GM19438 (cell line): ENCODE measurements around the gene ATP1A1.

Experiments used
- ATAC-seq: cut with Tn5 transposase; IDR thresholded peaks from one replicate; pipeline ENCODE4 v1.9.1; 2021; ENCODE audit warnings: low read depth; ENCODE audit not compliant: unreplicated experiment

Gene ATP1A1

DNA sequence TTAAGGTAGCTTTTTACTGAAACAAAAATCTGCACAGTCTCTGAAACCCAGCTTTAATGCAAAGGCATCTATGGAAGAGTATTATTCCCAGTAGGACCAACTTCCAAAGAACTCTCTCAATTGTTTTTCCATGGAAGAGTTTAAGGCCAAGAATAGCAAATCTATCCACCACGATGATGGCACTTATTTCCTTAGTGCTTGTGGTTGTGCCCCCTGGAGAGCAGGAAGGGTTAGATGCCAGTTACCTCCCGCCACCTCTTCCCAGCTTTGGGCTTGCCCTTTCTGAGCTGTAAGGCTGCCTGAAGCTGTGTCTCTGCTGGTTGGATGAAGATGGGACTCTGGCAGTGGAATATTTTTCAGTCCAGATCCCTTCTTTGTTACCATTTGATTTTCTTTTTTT lies 4.8 kb upstream of the ATP1A1 start:
- ATAC-seq, result no peak

DNA sequence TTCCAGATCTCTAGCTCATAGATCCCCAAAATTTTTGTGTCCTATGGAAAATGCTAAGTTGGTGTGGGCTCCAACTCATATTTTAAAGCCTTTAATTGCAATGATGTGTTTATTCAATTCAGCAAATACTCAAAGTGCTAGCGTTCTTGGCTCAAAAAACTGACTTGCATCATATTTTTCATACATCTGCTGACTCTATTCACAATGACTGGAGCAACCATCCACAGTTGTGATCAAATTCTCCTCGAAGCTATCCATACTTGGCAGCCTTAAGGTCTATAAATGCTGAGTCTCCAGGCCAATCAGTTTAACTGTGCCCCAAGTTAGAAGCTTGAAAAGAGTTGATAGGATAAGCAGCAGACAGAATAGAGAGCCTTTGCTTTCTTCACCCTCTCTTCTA lies 2.9 kb upstream of the ATP1A1 start:
- ATAC-seq, result no peak

DNA sequence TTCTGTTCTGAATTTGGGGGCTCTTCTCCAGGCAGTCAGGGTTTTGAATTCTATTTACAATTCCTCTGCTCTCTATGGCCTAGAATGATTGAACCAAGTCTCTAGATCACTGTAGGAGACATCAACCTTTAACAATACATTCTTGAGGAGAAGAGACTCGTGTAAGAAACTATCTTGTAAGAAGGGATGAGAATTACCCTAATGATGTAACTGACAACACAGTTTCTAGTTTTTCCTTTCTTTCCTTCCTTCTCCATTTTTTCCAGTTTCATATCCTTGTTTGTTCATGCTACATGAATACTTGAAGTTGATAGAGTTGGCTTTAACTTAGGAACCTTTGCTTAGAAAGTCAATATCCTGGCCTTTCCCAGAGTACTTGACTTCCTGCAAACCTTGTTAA lies 1.3 kb upstream of the ATP1A1 start:
- ATAC-seq, result no peak

DNA sequence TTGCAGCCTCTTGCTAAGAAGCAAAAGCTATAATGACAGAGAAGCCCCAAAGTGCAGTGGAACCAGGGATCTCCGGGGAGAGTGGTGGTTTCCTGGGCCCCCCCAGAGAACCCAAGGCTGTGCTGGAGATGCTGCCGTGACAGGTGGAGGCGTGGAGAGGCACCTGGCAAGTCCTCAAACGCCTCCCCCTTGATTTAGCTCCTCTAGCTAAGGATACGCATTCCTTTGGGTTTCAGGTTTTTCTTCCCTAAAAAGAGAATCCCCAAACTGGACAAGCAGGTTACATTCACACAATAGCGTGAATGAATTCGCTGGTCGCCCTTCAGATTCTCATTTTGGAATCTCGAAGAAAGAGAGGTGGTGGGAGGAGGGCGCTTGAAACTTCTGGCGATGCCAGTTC lies 853 bp upstream of the ATP1A1 start:
- no peak for ATAC-seq

DNA sequence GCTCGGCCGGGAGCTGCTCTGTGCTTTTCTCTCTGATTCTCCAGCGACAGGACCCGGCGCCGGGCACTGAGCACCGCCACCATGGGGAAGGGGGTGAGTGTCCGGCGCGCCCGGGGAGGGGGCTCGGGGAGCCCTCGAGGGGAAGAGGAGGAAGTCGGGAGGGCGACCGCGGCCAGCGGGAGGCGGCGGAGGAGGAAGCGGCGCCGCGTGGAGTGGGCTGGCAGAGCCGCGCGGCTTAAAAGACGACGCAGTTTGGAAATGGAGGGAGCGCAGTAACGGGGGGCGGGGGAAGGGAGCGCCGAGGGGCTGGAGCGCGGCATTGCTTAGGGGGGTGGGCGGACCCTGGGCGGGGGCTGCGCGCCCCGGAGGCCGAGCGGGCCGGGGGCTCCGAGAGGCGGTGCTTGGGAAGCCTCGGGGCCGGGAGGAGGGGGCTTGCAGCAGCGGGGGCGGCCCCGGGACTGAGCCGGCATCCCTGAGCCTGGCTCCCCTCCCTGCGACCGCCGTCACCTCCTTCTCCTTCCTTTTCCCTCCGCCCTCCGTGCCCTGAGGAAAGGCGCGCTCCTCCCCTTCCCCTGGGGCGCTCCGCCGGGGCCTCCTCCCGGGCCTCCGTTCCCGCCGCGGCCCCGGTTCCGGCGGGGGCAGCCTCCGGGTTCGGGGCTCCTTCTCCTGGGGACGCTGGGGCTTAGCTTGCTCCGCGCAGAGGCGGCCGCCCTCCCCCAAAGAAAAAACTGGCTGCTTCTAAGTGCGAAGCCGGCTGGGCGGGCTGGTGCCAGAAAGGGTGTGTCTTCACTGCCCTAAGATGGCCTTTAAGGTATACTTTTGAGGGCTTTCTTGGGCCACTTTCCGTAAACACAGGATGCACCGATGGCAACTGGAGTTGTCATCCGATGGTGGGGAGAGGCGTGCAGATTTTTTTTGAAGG lies 648 bp downstream of the ATP1A1 start:
- ATAC-seq, result peak; percentile 14

DNA sequence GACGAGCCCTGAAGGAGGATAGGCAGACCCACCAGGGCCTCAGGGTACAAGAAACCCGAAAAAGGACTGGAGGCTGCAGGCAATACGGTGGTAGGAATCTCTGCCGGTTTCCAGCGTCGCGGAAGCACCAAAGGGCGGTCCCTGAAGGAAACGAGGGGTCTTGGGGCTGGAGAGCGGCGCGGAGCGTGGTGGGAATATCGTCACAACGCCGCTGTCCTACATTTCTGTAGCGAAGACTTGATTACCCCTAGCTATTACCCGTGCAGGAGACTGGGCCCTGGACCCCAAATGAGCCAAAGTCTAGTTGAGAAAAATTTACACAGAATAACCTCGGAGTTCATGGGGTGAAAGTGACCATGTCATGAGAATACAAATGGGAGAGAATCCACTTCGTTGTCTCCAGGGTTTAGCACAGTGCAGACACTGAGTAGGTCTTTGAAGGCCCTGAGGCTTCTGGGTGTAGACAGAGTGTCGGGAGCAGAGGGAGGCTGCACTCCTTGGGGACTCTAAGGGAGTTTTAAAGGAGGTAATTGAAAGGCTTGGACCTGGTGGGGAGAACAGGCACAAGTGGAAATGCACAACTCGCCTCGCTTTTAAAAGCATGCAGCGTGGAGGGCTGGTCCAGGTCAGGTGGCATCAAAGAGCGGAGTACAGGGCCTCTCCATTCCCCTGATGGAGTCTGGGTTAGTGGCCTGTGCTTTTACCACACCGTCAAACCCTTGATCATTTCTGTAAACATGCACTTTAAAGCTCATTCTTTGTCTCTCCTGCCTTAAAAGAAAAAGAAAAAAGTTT lies 1.5 kb downstream of the ATP1A1 start:
- no peak for ATAC-seq

DNA sequence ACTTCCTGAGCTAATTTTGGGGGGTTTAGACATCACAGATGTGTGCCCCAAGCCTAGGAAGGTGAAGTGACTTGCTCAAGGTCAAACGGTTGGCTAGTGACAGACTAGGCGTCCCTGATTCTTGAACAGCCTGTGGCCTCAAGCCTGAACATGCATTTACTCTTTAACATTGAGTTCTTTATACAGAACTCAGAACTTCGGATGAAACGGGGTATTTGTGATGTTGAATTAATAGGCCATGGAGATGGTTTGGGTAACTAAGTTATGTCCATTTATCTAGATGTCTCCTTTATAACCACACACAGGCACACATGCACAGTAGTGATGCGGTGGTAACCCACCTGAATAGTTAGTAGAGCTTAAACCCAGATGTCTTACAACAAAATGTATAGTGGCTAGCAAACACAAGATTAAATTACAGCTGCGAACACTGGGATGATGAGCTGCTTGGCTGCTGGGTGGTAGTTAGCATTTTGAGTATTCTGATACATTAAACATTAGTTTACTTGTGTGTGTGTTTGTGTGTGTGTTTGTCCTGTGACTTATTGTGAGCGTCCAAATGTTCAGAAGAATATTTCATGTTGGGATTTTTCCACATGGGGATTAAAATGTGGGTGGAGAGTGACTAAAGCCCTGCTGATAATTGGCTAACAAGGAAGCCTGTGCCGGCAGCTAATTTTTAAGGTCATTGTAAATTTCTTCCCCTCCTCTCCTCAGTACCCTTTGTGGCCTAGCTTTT lies 2.3 kb downstream of the ATP1A1 start:
- ATAC-seq, result no peak

DNA sequence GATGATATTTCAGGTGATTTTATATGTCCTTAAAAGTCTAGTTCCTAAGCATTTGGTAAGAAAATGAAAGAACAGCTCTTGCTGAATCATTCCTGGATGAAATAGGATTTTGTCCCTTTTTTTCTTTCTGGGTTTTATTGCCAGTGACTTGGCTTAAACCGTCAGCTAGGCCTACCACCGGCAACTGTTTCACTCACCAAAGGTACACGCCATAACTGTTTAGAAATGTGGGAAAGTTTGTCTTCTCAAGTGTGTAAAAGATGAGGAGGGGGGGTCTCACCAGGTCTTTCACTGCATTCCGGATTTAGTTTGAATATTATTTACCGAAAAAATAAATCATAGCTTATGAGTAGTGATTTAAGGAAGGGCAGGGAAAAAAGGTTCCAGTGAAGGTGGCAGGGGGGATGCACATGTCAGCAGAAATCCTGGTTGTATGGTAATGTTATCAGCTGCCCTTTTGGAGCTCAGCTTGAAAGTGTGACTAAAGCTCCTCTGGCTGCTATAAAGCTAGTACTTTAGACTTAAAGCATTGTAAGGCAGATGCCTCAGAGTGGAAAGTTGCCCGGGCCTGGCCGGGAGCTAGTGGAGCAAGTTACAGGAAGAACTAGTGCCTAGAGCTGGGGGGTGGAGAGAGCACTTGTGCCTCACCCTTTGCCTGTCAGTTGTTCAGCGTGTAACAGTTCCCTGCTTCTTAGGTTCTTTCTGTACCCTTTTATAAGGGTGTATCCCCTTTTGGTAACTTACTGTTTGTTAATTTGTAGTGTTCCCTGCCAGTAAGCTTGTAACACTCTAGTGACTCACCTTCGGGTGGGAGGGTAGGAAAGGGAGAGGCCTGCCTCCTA lies 3.1 kb downstream of the ATP1A1 start:
- no peak for ATAC-seq

DNA sequence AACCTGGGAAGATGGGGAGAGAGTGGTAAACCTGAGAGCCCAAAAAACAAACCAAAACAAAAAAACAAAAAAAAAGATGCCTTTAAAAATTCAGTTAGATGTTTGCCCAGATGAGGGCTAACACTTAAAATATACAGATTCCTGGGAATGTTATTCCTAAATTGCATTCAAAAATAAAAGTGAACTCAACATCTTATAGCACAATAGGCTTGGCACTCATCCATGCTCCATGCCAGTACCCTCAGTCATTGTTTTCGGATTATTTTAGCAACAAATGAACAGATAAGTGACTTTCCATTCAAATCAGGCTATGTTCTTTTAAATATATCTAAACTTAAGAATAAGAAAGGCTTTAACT lies 3.7 kb downstream of the ATP1A1 start:
- ATAC-seq, result no peak

DNA sequence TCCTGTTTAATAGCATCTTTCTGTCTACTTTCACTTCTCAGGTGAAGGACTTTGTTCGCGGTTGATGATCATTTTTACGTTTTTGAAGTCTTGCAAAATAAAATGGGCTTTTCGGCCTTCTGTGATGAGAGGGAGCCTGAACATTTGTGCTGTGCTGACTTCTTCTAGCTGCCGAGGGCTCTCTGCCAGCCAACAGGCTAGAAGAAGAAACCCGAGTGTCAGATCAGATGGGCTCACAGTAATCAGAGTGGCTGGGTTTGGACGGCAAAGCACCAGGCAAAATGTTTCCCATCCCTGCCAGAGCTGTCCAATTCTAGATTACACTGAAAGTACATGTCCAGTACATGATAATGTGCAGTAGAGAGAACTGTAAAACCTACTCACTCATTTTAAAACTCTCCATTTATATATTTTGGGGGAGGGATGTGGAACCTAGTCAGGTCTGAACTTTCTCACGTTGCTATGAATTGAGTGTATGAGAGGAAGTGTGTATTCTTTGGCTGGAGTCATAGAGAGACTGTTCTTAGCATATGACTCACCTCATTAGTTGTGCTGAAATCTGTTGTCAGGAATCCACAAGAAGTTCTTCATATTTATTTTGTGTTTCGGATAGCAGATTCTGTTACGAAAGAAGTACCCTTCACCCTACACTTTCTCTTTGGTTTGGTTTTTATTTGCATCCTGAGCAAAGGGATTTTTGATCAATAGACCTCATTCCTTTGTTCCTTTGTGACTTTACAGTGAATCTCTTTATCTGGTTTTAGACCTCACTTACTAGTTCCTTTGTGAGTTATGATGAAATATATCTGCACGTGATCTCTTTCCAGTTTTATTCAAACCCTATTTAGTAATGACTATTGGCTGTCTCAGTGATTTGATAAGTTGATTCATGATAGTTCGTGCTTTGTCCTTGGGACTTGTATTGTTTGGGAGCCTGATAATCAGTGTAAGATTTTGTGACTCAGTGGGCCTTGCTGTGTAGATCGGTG lies 4.8 kb downstream of the ATP1A1 start:
- ATAC-seq, result peak; percentile 59

DNA sequence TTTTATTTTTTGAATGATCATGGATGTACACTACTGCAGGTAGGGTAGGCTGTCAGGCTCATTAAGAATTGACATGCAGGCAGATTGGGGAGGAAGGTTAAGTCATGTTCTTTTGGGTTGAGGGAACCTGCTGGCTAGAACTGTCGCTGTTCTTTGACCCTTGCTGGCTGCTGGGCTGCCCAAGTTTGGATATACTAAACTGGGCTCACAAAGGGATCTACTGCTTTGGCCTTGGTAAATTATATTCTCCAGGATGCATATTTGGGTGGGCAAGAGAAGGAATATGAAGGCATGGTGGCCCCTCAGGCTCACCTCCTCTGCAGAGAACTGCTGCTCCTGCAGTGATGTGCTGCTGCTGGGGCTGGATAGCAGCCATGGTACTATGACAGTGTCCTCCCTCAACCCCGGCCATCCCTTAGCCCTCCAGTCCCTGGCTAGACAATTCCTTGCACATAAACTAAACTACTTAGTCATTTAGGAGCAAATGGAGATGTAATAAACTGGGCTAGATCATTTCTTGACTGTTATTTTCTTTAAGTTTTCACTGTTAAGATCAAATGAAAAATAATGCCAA lies 6.1 kb downstream of the ATP1A1 start:
- no peak for ATAC-seq

DNA sequence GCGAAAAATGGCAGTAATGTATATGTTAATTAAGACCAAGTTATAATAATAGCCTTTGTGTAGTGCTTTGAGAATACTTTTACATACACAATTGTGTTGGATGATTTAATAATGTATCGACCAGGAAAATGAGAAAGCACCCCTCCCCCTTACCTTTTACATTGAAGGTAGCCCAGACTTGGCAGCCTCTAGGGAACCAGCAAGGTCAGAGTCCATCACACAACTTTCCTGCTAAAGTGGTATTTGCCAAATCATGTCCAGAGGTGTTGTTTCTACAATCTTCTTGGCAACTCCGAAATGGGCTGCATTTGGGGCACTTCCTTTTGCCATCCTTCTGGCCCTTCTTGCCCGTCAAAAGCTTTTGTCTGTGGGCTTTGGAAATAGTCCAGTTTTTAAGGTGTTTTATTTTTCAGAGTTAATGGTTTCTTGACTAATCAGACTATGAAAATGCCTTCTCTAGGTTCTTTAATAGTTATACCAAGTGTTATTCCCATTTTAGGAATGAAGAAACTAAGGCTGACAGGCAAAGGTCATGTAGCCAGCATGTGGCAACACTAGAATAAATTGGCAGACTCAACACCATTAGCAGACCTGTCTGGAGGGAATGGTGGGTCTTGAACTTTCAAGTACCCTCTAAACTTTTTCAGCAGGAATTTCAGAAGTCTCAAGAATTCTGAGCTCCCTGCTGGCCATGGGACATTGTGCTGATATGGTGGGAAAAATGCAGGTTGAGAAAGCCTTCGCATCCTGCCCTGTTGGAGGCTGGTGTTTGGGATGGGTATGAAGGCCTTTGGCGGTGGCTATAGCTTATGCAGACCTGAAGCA lies 6.8 kb downstream of the ATP1A1 start:
- ATAC-seq, result no peak

DNA sequence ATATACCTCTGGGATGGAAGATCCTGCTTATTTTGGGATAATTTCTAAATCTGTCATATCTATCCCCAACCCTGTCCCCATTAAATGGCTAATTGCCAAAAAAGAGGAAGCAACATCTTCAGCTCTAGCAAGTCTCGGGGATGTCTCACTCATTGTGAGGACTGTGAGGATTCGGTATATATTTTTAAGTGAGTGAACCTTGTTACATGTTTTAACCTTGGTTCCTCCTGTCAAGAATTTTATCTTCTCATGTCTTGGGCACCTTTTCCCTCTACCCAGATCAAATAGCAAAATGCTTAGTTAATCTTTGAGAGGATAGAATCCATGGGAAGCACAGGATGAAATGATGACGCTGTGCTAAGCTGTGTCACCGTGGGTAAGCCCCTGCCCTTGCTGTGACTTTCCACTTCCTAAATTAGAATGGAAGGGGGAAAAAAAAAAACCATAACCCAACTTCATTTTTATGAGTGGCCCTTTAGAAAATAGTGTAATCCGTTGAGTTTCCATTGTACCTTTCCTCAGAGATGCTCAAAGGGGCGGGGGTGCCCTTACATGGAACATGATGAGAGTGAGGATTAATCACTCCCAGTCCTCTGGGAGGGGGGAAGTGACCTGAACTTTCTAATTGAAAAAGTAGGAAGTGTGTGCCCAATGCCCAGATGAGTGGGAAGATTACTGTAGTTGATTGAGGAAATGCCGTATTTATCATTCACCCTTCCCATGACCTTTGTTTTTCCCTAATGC lies 7.6 kb downstream of the ATP1A1 start:
- ATAC-seq, result no peak

DNA sequence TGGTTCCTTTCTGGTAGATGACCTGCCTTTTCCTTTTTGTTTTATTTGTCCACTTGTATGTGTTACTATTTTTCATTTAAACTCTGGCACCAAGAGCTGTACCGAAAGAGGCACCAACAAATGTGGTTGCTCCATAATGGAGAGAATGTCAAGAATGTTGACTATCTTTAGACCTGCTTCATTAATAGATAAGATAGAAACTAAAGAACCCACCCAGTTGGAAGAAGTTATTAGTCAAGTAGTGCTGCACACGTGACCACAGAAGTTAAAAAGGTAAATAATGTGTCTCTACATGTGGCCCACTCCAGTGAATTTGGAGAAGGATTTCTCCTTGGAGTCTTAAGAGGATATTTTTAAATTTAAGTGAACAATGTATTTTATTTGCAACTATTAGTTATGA lies 9.3 kb downstream of the ATP1A1 start:
- ATAC-seq, result no peak

DNA sequence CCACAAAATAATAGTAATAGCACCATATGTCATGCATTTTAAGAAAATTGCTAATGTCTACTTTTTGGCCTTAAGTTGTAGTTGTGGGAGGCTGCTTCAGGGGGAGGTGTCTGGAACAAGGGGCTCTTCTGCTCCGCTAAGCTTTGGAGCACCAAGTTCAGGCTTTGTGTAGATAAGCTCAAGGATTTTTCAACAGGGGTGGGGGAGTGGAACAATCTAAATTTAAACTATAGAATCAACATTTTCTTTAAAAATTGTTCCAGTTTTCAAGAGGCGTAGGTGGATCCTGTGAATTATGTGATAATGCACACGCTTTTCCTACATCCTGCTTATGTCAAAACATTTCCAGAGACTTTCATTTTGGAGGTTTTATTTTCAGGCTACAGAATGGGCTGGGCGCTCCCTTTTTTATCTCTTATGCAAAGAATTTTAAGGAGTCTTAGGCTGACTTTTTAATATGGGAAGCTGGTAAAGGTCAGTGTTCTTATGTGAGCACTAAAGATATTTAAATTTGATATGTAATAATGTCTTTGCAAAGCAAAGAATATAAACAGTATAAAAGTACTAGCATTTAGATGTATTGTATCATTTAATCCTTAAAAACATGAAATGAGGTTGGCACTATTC lies 9.9 kb downstream of the ATP1A1 start:
- ATAC-seq, result no peak

DNA sequence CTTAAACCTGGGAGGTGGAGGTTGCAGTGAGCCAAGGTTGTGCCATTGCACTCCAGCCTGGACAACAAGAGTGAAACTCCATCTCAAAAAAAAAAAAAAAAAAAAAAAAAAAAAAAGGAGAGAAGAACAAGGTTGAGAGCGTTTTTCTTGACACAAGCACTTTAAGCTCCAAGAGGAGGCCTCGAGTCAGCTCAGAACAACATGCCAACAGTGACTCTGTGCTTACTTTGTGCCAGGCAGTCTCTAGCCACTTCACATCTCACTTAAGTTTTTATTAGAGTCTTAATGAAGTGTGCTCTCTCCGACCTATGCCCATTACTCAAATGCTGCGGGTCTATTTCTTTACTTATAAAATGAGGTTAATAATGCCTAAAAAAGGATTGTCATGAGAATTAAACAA lies 13.0 kb downstream of the ATP1A1 start:
- ATAC-seq, result no peak

DNA sequence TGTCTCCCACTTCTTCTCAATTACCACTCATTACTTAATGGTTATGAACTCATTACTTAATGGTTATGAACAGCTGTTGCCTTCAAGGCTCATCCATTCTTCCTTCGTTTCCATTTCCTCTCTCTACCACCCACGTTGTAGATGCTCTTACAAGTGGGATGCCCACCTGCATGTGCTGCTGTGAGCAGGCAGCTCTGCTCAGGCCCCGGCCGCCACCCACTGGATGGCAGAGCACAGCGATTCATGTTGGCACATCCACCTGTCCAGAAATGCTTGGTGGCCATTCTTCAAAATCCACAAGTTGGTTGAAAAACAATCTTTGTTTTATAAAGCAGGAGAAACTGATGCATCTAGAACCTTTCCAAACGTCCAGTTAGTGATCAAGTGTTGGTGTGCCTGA lies 14.5 kb downstream of the ATP1A1 start:
- ATAC-seq, result no peak
